GM12864 (cell line): ENCODE results near the gene NOL4L.

ENCODE experiments used
- DNase-seq: peaks from one replicate; pipeline ENCODE4 v3.0.0-alpha.2; 2011; ENCODE audit warnings: low read depth
- H3K4me3 ChIP-seq: 2 replicates; pipeline ENCODE4 v1.5.1; 2011; ENCODE audit warnings: mild to moderate bottlenecking, low read depth, low read length, control low read depth
- TF ChIP-seq, protein P1 (sequence below): IDR thresholded peaks from 2 replicates; pipeline ENCODE4 v1.5.1; 2011; ENCODE audit warnings: low read depth, mild to moderate bottlenecking, moderate library complexity, low read length, control low read depth, inconsistent platforms; ENCODE audit errors: missing control alignments

NOL4L gene

DNA sequence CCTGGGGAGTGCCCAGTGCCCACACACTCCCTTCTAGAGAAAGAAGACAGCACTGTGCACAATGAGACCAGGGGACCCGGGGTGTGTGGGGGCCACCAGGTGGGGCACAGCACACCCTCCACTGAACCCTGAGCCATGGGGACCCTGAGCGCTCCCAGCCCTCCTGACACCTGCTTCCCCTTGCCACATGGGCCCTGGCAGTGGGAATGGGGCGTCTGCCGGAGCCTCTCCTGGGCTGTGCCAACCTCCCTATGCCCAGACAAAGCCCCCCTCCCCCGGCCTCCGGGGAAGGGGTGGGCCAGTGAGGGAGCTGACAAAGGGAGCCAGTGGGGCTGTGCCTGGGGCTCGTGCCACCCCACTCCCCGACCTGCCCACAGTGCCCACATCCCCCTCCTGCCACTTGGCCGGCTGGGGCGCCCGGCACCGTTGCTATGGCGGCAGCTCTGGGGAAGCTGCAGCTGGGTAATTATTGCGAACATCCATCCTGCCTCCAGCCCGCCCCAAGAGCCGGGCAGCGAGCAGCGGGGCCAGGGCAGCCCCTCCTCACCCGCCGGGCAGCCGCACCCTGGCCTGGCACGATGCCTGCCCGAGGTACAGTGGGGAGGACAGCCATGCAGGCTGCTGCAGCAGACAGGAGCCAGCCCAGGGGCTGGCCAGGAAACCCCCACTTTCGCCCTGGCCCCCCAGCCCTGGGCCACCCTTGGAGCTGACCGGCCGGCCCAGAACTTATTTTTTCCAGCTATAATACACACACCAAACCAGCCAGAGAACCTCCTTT lies 41.9 kb upstream of the NOL4L start:
- TF ChIP-seq, protein P1, sequence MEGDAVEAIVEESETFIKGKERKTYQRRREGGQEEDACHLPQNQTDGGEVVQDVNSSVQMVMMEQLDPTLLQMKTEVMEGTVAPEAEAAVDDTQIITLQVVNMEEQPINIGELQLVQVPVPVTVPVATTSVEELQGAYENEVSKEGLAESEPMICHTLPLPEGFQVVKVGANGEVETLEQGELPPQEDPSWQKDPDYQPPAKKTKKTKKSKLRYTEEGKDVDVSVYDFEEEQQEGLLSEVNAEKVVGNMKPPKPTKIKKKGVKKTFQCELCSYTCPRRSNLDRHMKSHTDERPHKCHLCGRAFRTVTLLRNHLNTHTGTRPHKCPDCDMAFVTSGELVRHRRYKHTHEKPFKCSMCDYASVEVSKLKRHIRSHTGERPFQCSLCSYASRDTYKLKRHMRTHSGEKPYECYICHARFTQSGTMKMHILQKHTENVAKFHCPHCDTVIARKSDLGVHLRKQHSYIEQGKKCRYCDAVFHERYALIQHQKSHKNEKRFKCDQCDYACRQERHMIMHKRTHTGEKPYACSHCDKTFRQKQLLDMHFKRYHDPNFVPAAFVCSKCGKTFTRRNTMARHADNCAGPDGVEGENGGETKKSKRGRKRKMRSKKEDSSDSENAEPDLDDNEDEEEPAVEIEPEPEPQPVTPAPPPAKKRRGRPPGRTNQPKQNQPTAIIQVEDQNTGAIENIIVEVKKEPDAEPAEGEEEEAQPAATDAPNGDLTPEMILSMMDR = no peak
- H3K4me3 ChIP-seq = no peak overlapping the region
- DNase-seq = no peak

DNA sequence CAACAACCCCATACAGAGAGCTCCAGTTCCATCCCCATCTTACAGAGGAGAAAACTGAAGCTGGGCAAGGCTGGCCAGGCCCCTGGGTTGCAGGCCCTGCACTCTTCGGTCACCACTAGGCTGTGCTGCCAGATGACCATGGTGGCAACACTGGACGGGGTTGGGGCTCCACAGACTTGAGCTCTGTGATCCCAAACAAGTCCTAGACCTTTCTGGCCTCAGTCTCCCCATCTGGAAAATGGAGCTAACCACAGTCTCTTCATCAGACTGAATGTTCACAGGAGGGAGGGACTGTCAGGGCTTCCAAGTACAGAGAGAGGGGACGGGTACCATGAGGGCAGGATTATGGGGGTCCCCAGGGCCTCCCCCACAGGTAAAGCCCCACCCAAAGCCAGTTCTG lies 41.3 kb upstream of the NOL4L start:
- TF ChIP-seq, protein P1 = no peak
- no peak overlapping the region for H3K4me3 ChIP-seq
- DNase-seq = no peak

DNA sequence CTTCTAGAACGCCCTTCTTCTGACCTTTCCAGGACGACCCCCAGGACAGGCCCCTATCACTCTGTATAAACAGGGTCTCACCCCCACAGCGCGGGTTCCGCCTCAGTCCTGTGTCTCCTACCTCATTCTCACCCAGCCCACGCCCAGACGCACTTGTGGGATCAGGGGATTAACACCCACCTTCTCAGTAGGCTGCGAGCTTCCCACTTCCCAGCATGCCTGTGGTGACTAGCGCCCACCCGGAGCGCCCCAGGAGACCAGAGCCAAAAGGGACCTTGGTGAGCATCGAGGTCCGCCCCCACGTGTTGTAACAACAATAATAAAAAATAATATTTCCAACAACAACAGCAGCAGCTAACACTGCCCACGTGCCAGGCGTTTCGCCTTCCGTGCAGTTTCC lies 40.9 kb upstream of the NOL4L start:
- no peak for DNase-seq
- no peak overlapping the region for H3K4me3 ChIP-seq
- TF ChIP-seq, protein P1 = no peak

DNA sequence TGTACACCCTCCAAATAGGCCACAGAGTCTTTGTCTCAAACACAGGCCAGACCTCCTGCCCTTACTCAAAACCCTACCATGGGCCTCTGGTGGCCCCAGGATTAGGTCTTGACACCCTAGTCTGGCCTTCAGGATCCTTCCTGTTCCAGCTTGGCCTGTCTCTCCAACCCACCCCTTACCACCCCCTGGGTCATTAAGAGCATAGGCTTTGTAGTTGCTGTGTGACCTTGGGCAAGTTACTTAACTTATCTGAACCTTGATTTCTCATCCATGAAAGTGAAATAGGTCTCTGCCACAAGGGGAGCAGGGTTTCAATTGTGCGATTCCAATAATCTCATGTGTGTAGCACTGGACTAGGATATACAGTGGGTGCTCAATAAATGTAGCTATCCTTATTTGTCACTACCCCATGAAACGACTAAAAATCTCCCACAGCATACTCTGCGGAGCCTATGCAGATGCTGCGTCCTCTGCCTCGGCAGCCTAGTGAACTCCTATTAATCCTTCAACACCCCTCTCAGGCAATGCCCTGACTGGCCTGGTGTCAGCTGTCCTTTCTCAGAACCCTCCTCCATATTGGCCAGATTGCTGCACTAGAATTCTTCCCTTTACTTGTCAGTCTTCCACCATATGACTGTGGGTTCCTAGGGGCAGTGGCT lies 39.7 kb upstream of the NOL4L start:
- H3K4me3 ChIP-seq = no peak overlapping the region
- TF ChIP-seq, protein P1 = no peak
- DNase-seq = no peak

DNA sequence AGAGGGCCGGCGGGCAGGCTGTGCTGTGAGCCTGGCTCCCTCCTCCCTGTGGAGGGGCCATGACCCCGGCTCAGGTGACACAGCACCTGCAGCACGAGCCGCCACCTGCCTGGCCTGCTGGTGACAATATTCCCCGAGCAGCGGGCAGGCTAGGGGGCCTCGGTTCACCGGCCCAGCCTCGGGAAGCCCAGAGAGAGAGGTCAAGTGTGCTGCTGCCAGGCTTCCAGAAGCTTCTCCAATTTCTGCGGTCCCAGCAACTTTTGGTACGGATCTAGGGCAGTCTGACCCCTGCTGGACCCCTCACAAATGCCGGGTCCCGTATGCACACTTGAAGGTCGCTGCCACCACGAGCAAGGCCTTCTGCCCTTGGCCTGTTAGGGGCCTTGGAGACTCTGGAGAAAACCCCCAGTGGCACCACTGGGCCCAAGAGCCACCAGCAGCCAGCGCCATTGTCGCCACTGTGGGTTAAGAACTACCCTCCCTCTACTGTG lies 38.6 kb upstream of the NOL4L start:
- H3K4me3 ChIP-seq = no peak overlapping the region
- DNase-seq = no peak
- TF ChIP-seq, protein P1 = no peak

DNA sequence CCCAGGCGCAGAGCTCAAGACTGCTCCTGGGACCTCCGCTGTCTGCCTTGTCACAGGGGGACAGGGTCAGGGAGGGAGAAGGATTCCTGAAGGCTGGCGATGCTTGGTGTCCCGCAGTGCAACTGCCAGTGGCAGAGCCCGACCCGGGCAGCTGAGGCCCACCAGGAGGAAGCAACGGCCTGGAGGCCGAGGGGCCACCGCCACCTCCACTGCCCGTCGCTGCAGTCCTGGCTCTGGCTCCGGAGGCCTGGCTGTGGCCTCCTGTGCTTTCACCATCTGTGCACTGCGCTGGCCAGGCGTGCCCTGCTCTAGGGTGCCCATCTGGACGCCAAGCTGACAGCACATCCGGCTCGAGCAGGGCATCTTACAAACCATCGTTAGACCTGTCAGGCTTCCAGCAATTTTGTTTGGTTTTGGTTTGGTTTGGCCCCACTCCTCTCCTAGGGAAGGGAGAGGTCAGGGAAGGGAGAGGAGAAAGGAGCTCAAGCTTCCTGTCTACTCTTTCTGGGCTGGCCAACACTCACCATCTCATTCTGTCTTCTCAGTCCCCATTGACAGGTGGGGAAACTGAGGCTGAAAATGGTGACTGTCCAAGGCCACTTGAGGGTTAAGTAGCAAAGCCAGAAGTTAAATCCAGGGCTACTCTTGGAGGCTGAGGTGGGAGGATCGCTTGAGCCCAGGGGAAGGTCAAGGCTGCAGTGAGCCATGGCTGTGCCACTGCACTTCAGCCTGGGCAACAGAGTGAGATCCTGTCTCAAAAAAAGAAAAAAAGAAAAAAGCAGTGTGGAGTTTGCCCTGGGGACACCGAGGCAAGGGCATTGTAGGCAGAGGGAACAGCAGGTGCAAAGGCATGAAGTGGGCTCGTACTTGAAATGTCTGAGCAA lies 37.7 kb upstream of the NOL4L start:
- no peak overlapping the region for H3K4me3 ChIP-seq
- DNase-seq = no peak
- TF ChIP-seq, protein P1 = no peak
